ENCODE data around the gene SYTL2. TPM values are rescaled to one million over a fixed set of nuclear protein-coding genes. Genes with fewer than 3 reads are reported as not detected.
"Not testable (repeated sequence)": the region's sequence is repeated elsewhere in the genome, so short reads cannot be mapped to it uniquely, and the experiment has no call there.

The SYTL2 gene
- total RNA-seq, 1 donor: 19.9 TPM

DNA sequence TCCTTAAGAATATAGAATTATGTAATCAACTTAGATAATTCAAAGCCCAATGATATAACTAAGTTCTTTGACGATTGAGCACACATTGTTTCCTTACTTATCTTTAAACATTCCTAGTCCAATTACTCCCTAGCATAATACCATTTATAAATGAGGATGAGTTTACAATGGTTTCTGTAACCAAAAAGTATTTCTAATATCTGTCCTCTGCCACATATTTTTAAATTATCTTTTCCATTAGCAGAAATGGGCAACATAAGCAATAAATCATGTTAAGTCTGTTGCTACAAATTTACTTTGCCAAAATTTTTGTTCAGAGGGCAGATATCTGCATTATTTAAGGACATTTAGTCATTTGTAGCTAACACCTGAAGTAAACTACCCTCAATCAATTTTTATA lies 152.8 kb downstream of the SYTL2 start:
- DNase-seq (ENCODE audit: insufficient read length, low spot score, missing footprints): no peak
- Histone ChIP-seq H3K9me3 (ENCODE audit: low read depth, low read length) (no peaks in the 10 kb centered on the region), H3K27ac (ENCODE audit: low read depth, low read length) (peak overlapping the region; percentile 10), H2AFZ (ENCODE audit: low read length) (no peak overlapping the region), H3K4me1 (ENCODE audit: insufficient read depth, low read length) (peaks cover 20% of the 10 kb centered on the region), H3K27me3 (ENCODE audit: insufficient read depth, low read length) (no peaks in the 10 kb centered on the region), H4K20me1 (ENCODE audit: insufficient read depth, low read length) (peaks cover 36% of the 10 kb centered on the region), H3K4me3 (ENCODE audit: insufficient read depth, low read length) (no peak overlapping the region), H3K36me3 (ENCODE audit: insufficient read depth, low read length) (peaks cover 51% of the 10 kb centered on the region), H3K79me2 (ENCODE audit: insufficient read depth, low read length) (peaks cover 67% of the 10 kb centered on the region), H3K4me2 (ENCODE audit: insufficient read depth, low read length) (no peak overlapping the region)
- TF ChIP-seq, protein P1, sequence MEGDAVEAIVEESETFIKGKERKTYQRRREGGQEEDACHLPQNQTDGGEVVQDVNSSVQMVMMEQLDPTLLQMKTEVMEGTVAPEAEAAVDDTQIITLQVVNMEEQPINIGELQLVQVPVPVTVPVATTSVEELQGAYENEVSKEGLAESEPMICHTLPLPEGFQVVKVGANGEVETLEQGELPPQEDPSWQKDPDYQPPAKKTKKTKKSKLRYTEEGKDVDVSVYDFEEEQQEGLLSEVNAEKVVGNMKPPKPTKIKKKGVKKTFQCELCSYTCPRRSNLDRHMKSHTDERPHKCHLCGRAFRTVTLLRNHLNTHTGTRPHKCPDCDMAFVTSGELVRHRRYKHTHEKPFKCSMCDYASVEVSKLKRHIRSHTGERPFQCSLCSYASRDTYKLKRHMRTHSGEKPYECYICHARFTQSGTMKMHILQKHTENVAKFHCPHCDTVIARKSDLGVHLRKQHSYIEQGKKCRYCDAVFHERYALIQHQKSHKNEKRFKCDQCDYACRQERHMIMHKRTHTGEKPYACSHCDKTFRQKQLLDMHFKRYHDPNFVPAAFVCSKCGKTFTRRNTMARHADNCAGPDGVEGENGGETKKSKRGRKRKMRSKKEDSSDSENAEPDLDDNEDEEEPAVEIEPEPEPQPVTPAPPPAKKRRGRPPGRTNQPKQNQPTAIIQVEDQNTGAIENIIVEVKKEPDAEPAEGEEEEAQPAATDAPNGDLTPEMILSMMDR (IDR thresholded peaks at IDR 0.05; ENCODE audit: extremely low read depth, low read depth, low read length): no peak

DNA sequence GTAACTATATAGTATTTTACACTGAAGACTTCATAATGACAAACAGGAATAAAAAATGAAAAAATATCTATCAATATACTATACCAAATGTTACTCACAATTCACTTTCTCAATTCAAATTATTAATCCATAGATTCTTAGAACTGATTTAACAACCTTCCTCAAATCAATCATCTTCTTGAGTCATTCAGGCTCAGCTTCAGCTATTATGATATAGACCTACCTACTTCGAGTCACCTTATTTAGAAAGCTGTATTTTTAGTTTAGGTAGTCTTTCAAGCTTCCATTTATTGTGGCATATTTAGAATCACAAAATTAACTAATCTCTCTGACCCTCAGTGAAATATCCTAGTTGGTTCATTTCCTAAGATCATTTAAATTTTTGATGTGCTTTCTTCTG lies 154.2 kb downstream of the SYTL2 start:
- Histone ChIP-seq H3K4me1 (ENCODE audit: insufficient read depth, low read length) (peaks cover 20% of the 10 kb centered on the region), H2AFZ (ENCODE audit: low read length) (no peak overlapping the region), H3K27ac (ENCODE audit: low read depth, low read length) (no peak overlapping the region), H3K9me3 (ENCODE audit: low read depth, low read length) (no peaks in the 10 kb centered on the region), H3K36me3 (ENCODE audit: insufficient read depth, low read length) (peaks cover 51% of the 10 kb centered on the region), H4K20me1 (ENCODE audit: insufficient read depth, low read length) (peaks cover 23% of the 10 kb centered on the region), H3K4me2 (ENCODE audit: insufficient read depth, low read length) (no peak overlapping the region), H3K79me2 (ENCODE audit: insufficient read depth, low read length) (peaks cover 53% of the 10 kb centered on the region), H3K27me3 (ENCODE audit: insufficient read depth, low read length) (no peaks in the 10 kb centered on the region), H3K4me3 (ENCODE audit: insufficient read depth, low read length) (no peak overlapping the region)
- TF ChIP-seq, protein P1 (IDR thresholded peaks at IDR 0.05; ENCODE audit: extremely low read depth, low read depth, low read length): no peak
- DNase-seq (ENCODE audit: insufficient read length, low spot score, missing footprints): no peak

- not testable (repeated sequence) for H2AFZ ChIP-seq (ENCODE audit: low read length); H4K20me1 ChIP-seq (ENCODE audit: insufficient read depth, low read length); H3K27ac ChIP-seq (ENCODE audit: low read depth, low read length); H3K4me2 ChIP-seq (ENCODE audit: insufficient read depth, low read length); H3K9me3 ChIP-seq (ENCODE audit: low read depth, low read length); H3K4me3 ChIP-seq (ENCODE audit: insufficient read depth, low read length); H3K4me1 ChIP-seq (ENCODE audit: insufficient read depth, low read length); H3K27me3 ChIP-seq (ENCODE audit: insufficient read depth, low read length); DNase-seq (ENCODE audit: insufficient read length, low spot score, missing footprints)
- Histone ChIP-seq H3K79me2 (ENCODE audit: insufficient read depth, low read length) (peaks cover 41% of the 10 kb centered on the region), H3K36me3 (ENCODE audit: insufficient read depth, low read length) (peaks cover 47% of the 10 kb centered on the region)
Measured at GRCh38 chr11:85654343-85654742, 156.6 kb downstream of the SYTL2 start.

DNA sequence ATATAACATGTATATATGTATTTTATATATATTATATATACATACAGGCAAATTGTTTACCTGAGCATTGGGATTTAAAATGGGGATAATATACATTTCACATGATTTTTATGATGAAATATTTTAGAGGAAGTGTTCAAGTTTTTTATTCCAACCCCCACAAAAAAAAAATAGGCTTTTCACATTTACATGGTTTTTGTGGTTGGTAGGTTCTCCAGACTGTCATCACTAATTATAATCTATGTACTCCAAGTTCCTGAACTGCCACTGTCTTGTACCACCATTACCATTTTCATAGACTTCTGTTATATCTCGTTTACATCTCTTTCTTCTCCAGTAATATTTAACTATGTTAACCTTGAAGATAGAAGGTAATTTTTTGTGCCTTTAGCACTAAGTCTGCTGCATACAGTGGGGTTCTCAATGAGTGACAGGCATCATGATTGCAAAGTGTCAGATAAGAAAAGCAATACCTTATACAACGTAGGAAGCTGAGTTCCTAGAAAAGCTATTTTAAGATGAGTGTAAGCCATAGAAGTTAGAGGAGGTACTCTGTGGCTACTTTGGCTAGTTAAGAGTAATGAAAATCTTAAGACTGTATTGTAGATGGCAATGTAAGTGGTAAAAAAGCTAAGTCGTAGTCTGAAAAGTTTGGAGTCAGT lies 158.0 kb downstream of the SYTL2 start:
- no peak overlapping the region for H3K4me3 ChIP-seq (ENCODE audit: insufficient read depth, low read length)
- no peak overlapping the region for H2AFZ ChIP-seq (ENCODE audit: low read length)
- H3K36me3 ChIP-seq (ENCODE audit: insufficient read depth, low read length): peaks cover 34% of the 10 kb centered on the region
- H3K27ac ChIP-seq (ENCODE audit: low read depth, low read length): no peak overlapping the region
- no peaks in the 10 kb centered on the region for H3K9me3 ChIP-seq (ENCODE audit: low read depth, low read length)
- TF ChIP-seq, protein P1 (IDR thresholded peaks at IDR 0.05; ENCODE audit: extremely low read depth, low read depth, low read length): no peak
- no peak overlapping the region for H3K4me2 ChIP-seq (ENCODE audit: insufficient read depth, low read length)
- peaks cover 41% of the 10 kb centered on the region for H3K79me2 ChIP-seq (ENCODE audit: insufficient read depth, low read length)
- no peak for DNase-seq (ENCODE audit: insufficient read length, low spot score, missing footprints)
- H4K20me1 ChIP-seq (ENCODE audit: insufficient read depth, low read length): no peaks in the 10 kb centered on the region
- H3K27me3 ChIP-seq (ENCODE audit: insufficient read depth, low read length): no peaks in the 10 kb centered on the region
- peaks cover 7% of the 10 kb centered on the region for H3K4me1 ChIP-seq (ENCODE audit: insufficient read depth, low read length)
